Measurements from ENCODE around the gene KRT34.

- TF ChIP-seq CTCF (IDR thresholded peaks at IDR 0.05) (no peak), POLR2A (IDR thresholded peaks at IDR 0.05) (no peak)
Observed at GRCh38 chr17:41377546-41377945, 4.6 kb downstream of the KRT34 start.
